K562 (cell line): Measurements from ENCODE around the gene HSPA1L. TPM values are rescaled to one million over a fixed set of nuclear protein-coding genes. Genes with fewer than 3 reads are reported as not detected.

Experiments
- CBFB ChIP-seq: sonication (generic); formaldehyde crosslinking; IDR thresholded peaks from 2 replicates; pipeline ENCODE4 v1.4.0; 2020; ENCODE audit warnings: mild to moderate bottlenecking, missing genetic modification reagents
- FOXK1 ChIP-seq: sonication (generic); formaldehyde crosslinking; IDR thresholded peaks from 2 replicates; pipeline ENCODE4 v1.8.0; 2022; ENCODE audit warnings: missing genetic modification reagents, mild to moderate bottlenecking, borderline replicate concordance
- GATA2 ChIP-seq: sonication (generic); formaldehyde crosslinking; IDR thresholded peaks from 2 replicates; pipeline ENCODE4 v1.4.0; 2020; ENCODE audit warnings: mild to moderate bottlenecking, missing genetic modification reagents
- KLF13 ChIP-seq: fragments of 450-650 bp; IDR thresholded peaks from 2 replicates; pipeline ENCODE4 v1.6.1; 2016; ENCODE audit warnings: missing genetic modification characterization, low read depth, mild to moderate bottlenecking, missing compliant biosample characterization, moderate library complexity, borderline replicate concordance
- MBD2 ChIP-seq: sonication (generic); IDR thresholded peaks from 2 replicates; pipeline ENCODE4 v1.6.1; 2016; ENCODE audit warnings: low read depth, borderline replicate concordance
- MCM7 ChIP-seq, 2 experiments: fragments of 450-650 bp; IDR thresholded peaks; 2 replicates each; pipeline ENCODE4 v1.6.1; 2016 to 2018
- NFIX ChIP-seq: fragments of 250-450 bp; sonication (Bioruptor Pico); IDR thresholded peaks from 2 replicates; pipeline ENCODE4 v1.4.0; 2020; ENCODE audit warnings: low read depth, mild to moderate bottlenecking, moderate library complexity
- SIN3A ChIP-seq, 2 experiments: fragments of 150-350 bp in 1 of 2; IDR thresholded peaks; 2 replicates each; pipeline ENCODE4 v1.6.1; 2011 to 2016; ENCODE audit warnings: borderline replicate concordance in 2 of 2, low read depth in 2 of 2, low read length in 2 of 2, mild to moderate bottlenecking in 2 of 2, moderate library complexity in 2 of 2; ENCODE audit not compliant: control insufficient read depth in 1 of 2
- SMAD4 ChIP-seq: fragments of 250-450 bp; sonication (Bioruptor Pico); conservative IDR thresholded peaks from 2 replicates; pipeline ENCODE4 v1.8.0; 2021; ENCODE audit warnings: inconsistent platforms, mild to moderate bottlenecking, moderate library complexity
- SNRNP70 ChIP-seq: fragments of 200-400 bp; formaldehyde crosslinking; optimal IDR thresholded peaks from 2 replicates; pipeline ENCODE3; 2017; ENCODE audit warnings: low read depth, low read length
- TAL1 ChIP-seq: fragments of 450-650 bp; IDR thresholded peaks from 2 replicates; pipeline ENCODE4 v1.6.1; 2016; ENCODE audit warnings: mild to moderate bottlenecking
- ZFP36 ChIP-seq: fragments of 150-350 bp; IDR thresholded peaks from 2 replicates; pipeline ENCODE4 v1.6.1; 2018; ENCODE audit warnings: low read length, low read depth; ENCODE audit not compliant: partially characterized antibody
- ZNF197 ChIP-seq: fragments of 200-800 bp; sonication (Bioruptor generic); IDR thresholded peaks from 2 replicates; pipeline ENCODE4 v1.6.1; 2016; ENCODE audit warnings: low read depth, missing genetic modification characterization, missing compliant biosample characterization
- ZNF764 ChIP-seq: fragments of 250-450 bp; sonication (Bioruptor Pico); IDR thresholded peaks from 2 replicates; pipeline ENCODE4 v1.4.0; 2020; ENCODE audit warnings: low read depth, mild to moderate bottlenecking, moderate library complexity
- ZNF830 ChIP-seq: fragments of 250-450 bp; sonication (Bioruptor Pico); IDR thresholded peaks from 2 replicates; pipeline ENCODE4 v1.5.0; 2021; ENCODE audit warnings: mild to moderate bottlenecking
- polyA plus RNA-seq, 8 experiments: library from polyadenylated mRNA; depleted of rRNA in 4 of 8; stranded (reverse) in 5 of 8; unstranded in 3 of 8; fragments of >200 nt; fragmentation: Nextera tagmentation in 2 of 8; fragmentation: Illumina TruSeq in 1 of 8; extraction: Ambion mirVana in 2 of 8; extraction: Trizol in 1 of 8; gene quantifications; 2 replicates each; pipeline versions ENCODE4 v1.2.1 to v1.2.3, GENCODE V29; 2011 to 2014; ENCODE audit warnings: inconsistent platforms in 1 of 8, missing spikeins in 1 of 8
- total RNA-seq, 7 experiments: library from RNA; depleted of rRNA in 6 of 7; stranded (reverse); fragments of >200 nt in 6 of 7; fragmentation: Illumina TruSeq in 2 of 7; extraction: Trizol in 2 of 7; gene quantifications; 2 replicates each; pipeline versions ENCODE4 v1.2.1 to v1.2.3, GENCODE V29; 2011 to 2021; ENCODE audit warnings: low replicate concordance in 1 of 7
- TF ChIP-seq, protein P1 (sequence below): fragments of 150-350 bp; conservative IDR thresholded peaks from 2 replicates; pipeline ENCODE4 v1.6.1; 2014; ENCODE audit warnings: low read length
- TF ChIP-seq, protein P2 (sequence below): fragments of 450-650 bp; formaldehyde crosslinking; IDR thresholded peaks from 2 replicates; pipeline ENCODE4 v1.4.0; 2020; ENCODE audit warnings: mild to moderate bottlenecking, moderate library complexity

Gene HSPA1L
- total and polyA plus RNA-seq, 9 of the 15 experiments (the other 6 are each of a cell fraction or from before 2014, with no cell fraction given) = 0.14 to 2.1 (median 1.3) TPM

DNA sequence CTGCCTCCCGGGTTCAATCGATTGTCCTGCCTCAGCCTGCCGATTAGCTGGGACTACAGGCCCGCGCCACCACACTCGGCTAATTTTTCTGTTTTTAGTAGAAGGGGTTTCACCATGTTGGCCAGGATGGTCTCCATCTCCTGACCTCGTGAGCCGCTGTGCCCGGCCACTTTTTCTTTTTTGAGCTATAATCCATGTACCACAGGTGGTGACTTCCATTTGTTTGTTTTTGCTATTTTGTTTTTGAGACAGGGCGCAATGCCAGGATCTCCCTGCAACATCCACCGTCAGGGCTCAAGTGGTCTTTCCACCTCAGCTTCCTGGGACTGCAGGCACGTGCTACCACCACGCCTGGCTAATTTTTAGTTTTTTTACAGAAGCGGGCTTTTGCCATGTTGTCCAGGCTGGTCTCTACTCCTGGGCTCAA, 21.0 kb upstream of the HSPA1L start (continued):
- no peak for TF ChIP-seq MCM7 (IDR thresholded peaks at IDR 0.05)
- TF ChIP-seq CBFB (CRISPR knock-in tag) = no peak
- TF ChIP-seq MBD2 = no peak
- peak; percentile 4; the same call in 1 of the 2 replicates for TF ChIP-seq TAL1
- no peak for TF ChIP-seq NFIX (CRISPR knock-in tag)
- peak; percentile 10 to 74; a peak in 2 of 4 replicates for TF ChIP-seq SIN3A (IDR thresholded peaks at IDR 0.05; ENCODE audit: borderline replicate concordance in 2 of 2, control insufficient read depth in 1 of 2, low read depth in 2 of 2, low read length in 2 of 2)
- TF ChIP-seq ZFP36 = no peak
- no peak; the same call in 1 of the 2 replicates for TF ChIP-seq ZNF830 (CRISPR knock-in tag)
- no peak for TF ChIP-seq SMAD4 (CRISPR knock-in tag)
- TF ChIP-seq SNRNP70 = no peak
- TF ChIP-seq ZNF197 = no peak
- TF ChIP-seq, protein P1, sequence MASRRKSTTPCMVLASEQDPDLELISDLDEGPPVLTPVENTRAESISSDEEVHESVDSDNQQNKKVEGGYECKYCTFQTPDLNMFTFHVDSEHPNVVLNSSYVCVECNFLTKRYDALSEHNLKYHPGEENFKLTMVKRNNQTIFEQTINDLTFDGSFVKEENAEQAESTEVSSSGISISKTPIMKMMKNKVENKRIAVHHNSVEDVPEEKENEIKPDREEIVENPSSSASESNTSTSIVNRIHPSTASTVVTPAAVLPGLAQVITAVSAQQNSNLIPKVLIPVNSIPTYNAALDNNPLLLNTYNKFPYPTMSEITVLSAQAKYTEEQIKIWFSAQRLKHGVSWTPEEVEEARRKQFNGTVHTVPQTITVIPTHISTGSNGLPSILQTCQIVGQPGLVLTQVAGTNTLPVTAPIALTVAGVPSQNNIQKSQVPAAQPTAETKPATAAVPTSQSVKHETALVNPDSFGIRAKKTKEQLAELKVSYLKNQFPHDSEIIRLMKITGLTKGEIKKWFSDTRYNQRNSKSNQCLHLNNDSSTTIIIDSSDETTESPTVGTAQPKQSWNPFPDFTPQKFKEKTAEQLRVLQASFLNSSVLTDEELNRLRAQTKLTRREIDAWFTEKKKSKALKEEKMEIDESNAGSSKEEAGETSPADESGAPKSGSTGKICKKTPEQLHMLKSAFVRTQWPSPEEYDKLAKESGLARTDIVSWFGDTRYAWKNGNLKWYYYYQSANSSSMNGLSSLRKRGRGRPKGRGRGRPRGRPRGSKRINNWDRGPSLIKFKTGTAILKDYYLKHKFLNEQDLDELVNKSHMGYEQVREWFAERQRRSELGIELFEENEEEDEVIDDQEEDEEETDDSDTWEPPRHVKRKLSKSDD = no peak
- no peak; the same call in 1 of the 2 replicates for TF ChIP-seq FOXK1 (CRISPR knock-in tag)
- no peak for TF ChIP-seq GATA2
- TF ChIP-seq ZNF764 (CRISPR knock-in tag) = 0 out of 2 replicates have a peak, but pooled peaks have one; percentile 35
- TF ChIP-seq, protein P2, sequence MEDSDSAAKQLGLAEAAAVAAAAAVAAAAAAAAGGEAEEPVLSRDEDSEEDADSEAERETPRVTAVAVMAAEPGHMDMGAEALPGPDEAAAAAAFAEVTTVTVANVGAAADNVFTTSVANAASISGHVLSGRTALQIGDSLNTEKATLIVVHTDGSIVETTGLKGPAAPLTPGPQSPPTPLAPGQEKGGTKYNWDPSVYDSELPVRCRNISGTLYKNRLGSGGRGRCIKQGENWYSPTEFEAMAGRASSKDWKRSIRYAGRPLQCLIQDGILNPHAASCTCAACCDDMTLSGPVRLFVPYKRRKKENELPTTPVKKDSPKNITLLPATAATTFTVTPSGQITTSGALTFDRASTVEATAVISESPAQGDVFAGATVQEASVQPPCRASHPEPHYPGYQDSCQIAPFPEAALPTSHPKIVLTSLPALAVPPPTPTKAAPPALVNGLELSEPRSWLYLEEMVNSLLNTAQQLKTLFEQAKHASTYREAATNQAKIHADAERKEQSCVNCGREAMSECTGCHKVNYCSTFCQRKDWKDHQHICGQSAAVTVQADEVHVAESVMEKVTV (CRISPR knock-in tag) = no peak
- TF ChIP-seq KLF13 (tag) = 0 out of 2 replicates have a peak, but pooled peaks have one; percentile 44
